Prostate gland (tissue), 2 donors: ENCODE measurements around the gene BBS9. TPM values are rescaled to one million over a fixed set of nuclear protein-coding genes. Genes with fewer than 3 reads are reported as not detected.
"Not testable (repeated sequence)": the region's sequence is repeated elsewhere in the genome, so short reads cannot be mapped to it uniquely, and the experiment has no call there.

Experiments used
- DNase-seq: peaks from one replicate; pipeline ENCODE4 v3.0.0-alpha.2; 2019; ENCODE audit warnings: low spot score
- H3K27ac ChIP-seq, 2 donors: fragments of 200-600 bp; sonication (generic); 2 replicates each; pipeline ENCODE4 v1.5.1; 2017 to 2019
- H3K27me3 ChIP-seq: fragments of 200-600 bp; sonication (generic); replicated peaks from 2 replicates; pipeline ENCODE4 v1.5.1; 2019; ENCODE audit not compliant: insufficient read depth
- H3K36me3 ChIP-seq, 2 donors: fragments of 200-600 bp; sonication (generic); 1 replicate in 1 of 2; 2 replicates in 1 of 2; pipeline versions ENCODE4 v1.5.1 to v1.8.1; 2017 to 2019
- H3K4me1 ChIP-seq: fragments of 200-600 bp; sonication (generic); replicated peaks from 2 replicates; pipeline ENCODE4 v1.5.1; 2019
- H3K4me3 ChIP-seq, 2 donors: fragments of 200-600 bp; sonication (generic); 2 replicates each; pipeline ENCODE4 v1.5.1; 2017 to 2019
- H3K9me3 ChIP-seq: fragments of 200-600 bp; sonication (generic); 2 replicates; pipeline ENCODE4 v1.5.1; 2017
- CTCF ChIP-seq, 4 experiments: fragments of 200-600 bp in 2 of 4; fragments of 450-650 bp in 2 of 4; sonication (generic) in 2 of 4; IDR thresholded peaks; 1 replicate in 3 of 4; 2 replicates in 1 of 4; pipeline ENCODE4 v1.5.1; 2016 to 2019; ENCODE audit warnings: antibody characterized with exemption in 4 of 4, mild to moderate bottlenecking in 2 of 4, moderate library complexity in 2 of 4
- POLR2A ChIP-seq: fragments of 450-650 bp; IDR thresholded peaks from one replicate; pipeline ENCODE4 v1.6.1; 2016; ENCODE audit warnings: antibody characterized with exemption, mild to moderate bottlenecking
- POLR2AphosphoS5 ChIP-seq: sonication (generic); formaldehyde crosslinking; IDR thresholded peaks from one replicate; pipeline ENCODE4 v1.6.1; 2017; ENCODE audit warnings: antibody characterized with exemption
- WGBS: methylation state at CpG from one replicate; pipeline ENCODE4 v1.1.5; 2018; 5-methylcytosine and 5-hydroxymethylcytosine counted together
- intact Hi-C: fragments of 100-400 bp; cut with DNase I; formaldehyde crosslinking; loops from one replicate; pipeline ENCODE4 v1.14.2; 2022
- total RNA-seq, 2 donors: library from RNA; depleted of rRNA; stranded (reverse); fragments of >200 nt; gene quantifications; one replicate each; pipeline ENCODE4 v1.1.0, GENCODE V29; 2016

Gene BBS9
- total RNA-seq, 2 donors from 2014 or later, result 19.6 to 36.8 TPM

- H3K36me3 ChIP-seq, result no peaks in the 10 kb centered on the region
- H3K9me3 ChIP-seq, result no peaks in the 10 kb centered on the region
- WGBS, result 89% methylated on average over 2 of the region's 2 CpGs
- intact Hi-C loops, result no loop called here
- H3K4me3 ChIP-seq, result no peak overlapping the region
- TF ChIP-seq POLR2AphosphoS5, result no peak
- no peak for TF ChIP-seq CTCF (IDR thresholded peaks at IDR 0.05)
- no peak for TF ChIP-seq POLR2A
- no peak for DNase-seq
- H3K27ac ChIP-seq, result no peak overlapping the region
- no peaks in the 10 kb centered on the region for H3K27me3 ChIP-seq
- no peaks in the 10 kb centered on the region for H3K4me1 ChIP-seq
These were observed 387.8 kb downstream of the BBS9 start for GRCh38 chr7:33517191-33517590.

DNA sequence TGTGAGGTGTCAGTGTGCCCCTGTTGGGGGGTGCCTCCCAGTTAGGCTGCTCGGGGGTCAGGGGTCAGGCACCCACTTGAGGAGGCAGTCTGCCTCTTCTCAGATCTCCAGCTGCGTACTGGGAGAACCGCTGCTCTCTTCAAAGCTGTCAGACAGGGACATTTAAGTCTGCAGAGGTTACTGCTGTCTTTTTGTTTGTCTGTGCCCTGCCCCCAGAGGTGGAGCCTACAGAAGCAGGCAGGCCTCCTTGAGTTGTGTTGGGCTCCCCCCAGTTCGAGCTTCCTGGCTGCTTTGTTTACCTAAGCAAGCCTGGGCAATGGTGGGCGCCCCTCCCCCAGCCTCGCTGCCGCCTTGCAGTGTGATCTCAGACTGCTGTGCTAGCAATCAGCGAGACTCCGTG lies 397.6 kb downstream of the BBS9 start:
- DNase-seq, H3K27ac ChIP-seq, H3K4me1 ChIP-seq, H3K9me3 ChIP-seq, H3K4me3 ChIP-seq, H3K36me3 ChIP-seq, intact Hi-C loops, H3K27me3 ChIP-seq: not testable (repeated sequence)
- 29% methylated on average over 7 of the region's 9 CpGs for WGBS

DNA sequence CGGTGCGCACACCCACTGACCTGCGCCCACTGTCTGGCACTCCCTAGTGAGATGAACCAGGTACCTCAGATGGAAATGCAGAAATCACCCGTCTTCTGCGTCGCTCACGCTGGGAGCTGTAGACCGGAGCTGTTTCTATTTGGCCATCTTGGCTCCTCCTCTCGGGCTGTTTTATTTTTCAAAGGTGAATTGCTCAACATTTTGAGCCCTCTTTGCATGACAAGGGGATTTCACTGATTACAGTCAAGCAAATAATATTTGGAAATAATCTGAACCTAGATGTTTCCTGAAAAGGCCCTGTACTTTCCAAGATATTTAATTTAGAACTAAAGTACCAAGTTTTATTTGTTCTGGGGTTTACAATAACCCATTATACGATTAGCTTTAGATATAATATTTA lies 398.2 kb downstream of the BBS9 start:
- H3K4me1 ChIP-seq, H3K36me3 ChIP-seq, H3K4me3 ChIP-seq, H3K27ac ChIP-seq, H3K9me3 ChIP-seq, intact Hi-C loops, DNase-seq, H3K27me3 ChIP-seq: not testable (repeated sequence)
- WGBS, result 50% methylated on average over 7 of the region's 10 CpGs

DNA sequence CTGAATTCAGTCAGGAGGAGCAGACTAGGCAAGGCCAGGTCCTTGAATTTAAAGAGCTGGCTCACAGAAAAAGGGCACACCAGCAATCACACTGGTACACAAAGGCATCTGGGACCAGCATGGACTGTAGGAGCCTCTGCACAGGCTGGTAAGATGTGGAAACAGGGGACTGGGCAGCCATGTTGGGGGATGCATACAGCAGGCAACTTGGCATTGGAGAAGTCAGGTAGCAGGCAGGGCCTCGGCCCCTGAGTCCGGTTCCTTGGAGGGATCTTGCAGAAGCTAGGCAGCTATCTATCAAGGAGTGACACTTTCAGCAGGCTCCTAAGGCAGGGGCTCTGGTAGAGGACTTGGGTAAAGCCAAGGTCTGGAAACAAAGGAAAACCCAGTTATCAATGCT lies 399.7 kb downstream of the BBS9 start:
- Histone ChIP-seq H3K4me1 (no peaks in the 10 kb centered on the region), H3K27ac (no peak overlapping the region), H3K4me3 (no peak overlapping the region), H3K27me3 (no peaks in the 10 kb centered on the region), H3K9me3 (no peaks in the 10 kb centered on the region), H3K36me3 (no peaks in the 10 kb centered on the region)
- no peak for DNase-seq
- WGBS, result 95% methylated on average over 2 of the region's 2 CpGs
- TF ChIP-seq POLR2AphosphoS5 (no peak), POLR2A (no peak), CTCF (IDR thresholded peaks at IDR 0.05) (no peak)
- intact Hi-C loops, result no loop called here

- Histone ChIP-seq H3K4me1 (no peaks in the 10 kb centered on the region), H3K4me3 (no peak overlapping the region), H3K27me3 (no peaks in the 10 kb centered on the region), H3K27ac (no peak overlapping the region), H3K36me3 (no peaks in the 10 kb centered on the region), H3K9me3 (no peaks in the 10 kb centered on the region)
- WGBS, result 95% methylated on average over 1 of the region's 1 CpG
- intact Hi-C loops, result no loop called here
- no peak for DNase-seq
- TF ChIP-seq POLR2A, result no peak
- no peak for TF ChIP-seq CTCF (IDR thresholded peaks at IDR 0.05)
These were observed 401.3 kb downstream of the BBS9 start for GRCh38 chr7:33530664-33531063.

DNA sequence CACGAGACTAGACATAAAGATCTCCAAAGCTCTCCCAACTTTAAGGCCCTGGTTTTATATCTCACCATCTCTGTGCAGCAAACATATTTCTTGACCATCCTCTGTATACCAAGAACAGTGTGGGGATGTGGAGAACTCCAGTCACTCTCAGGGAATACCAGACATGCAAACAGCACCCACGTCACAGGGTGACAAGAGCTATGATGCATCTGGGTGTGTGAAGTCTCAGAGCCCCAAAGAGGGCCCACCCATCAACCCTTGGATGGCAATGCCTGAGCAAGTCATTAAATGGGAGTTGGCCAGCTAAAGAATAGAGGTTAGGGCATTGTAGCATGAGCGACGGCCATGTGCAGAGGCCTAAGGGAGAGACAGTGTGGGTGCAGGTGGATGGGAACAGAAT lies 402.5 kb downstream of the BBS9 start:
- no peak overlapping the region for H3K27ac ChIP-seq
- no peaks in the 10 kb centered on the region for H3K9me3 ChIP-seq
- no peak overlapping the region for H3K4me3 ChIP-seq
- TF ChIP-seq POLR2A (no peak), POLR2AphosphoS5 (no peak), CTCF (IDR thresholded peaks at IDR 0.05) (no peak)
- H3K4me1 ChIP-seq, result no peaks in the 10 kb centered on the region
- intact Hi-C loops, result no loop called here
- no peaks in the 10 kb centered on the region for H3K36me3 ChIP-seq
- 98% methylated on average over 4 of the region's 4 CpGs for WGBS
- no peak for DNase-seq
- no peaks in the 10 kb centered on the region for H3K27me3 ChIP-seq
